Ammon's horn (tissue), 1 donor: Measurements from ENCODE around the gene PRR29.
"Not testable (repeated sequence)": the region's sequence is repeated elsewhere in the genome, so short reads cannot be mapped to it uniquely, and the experiment has no call there.

Experiments
- DNase-seq: peaks from one replicate; pipeline ENCODE4 v3.0.0-alpha.2; 2016; ENCODE audit warnings: low spot score

PRR29 gene

GRCh38 chr17:63997341-63998048 lies 656 bp upstream of the PRR29 start:
- no peak for DNase-seq

GRCh38 chr17:63998721-63999679 lies 849 bp downstream of the PRR29 start:
- DNase-seq: no peak

GRCh38 chr17:63999680-64000531 lies 1.8 kb downstream of the PRR29 start:
- no peak for DNase-seq

GRCh38 chr17:64001091-64001579 lies 3.0 kb downstream of the PRR29 start:
- DNase-seq: no peak

GRCh38 chr17:64001763-64002529 lies 3.8 kb downstream of the PRR29 start:
- DNase-seq: no peak

- no peak for DNase-seq
Measured at GRCh38 chr17:64002658-64003525, 4.7 kb downstream of the PRR29 start.

- no peak for DNase-seq
Measured at GRCh38 chr17:64003526-64004121, 5.5 kb downstream of the PRR29 start.

- no peak for DNase-seq
Measured at GRCh38 chr17:64004218-64004770, 6.1 kb downstream of the PRR29 start.

GRCh38 chr17:64004903-64005733 lies 7.0 kb downstream of the PRR29 start:
- no peak for DNase-seq

GRCh38 chr17:64005734-64006167 lies 7.6 kb downstream of the PRR29 start:
- no peak for DNase-seq

GRCh38 chr17:64006361-64007088 lies 8.4 kb downstream of the PRR29 start:
- no peak for DNase-seq

- DNase-seq: not testable (repeated sequence)
Measured at GRCh38 chr17:64007089-64007837, 9.1 kb downstream of the PRR29 start.

- DNase-seq: no peak
Measured at GRCh38 chr17:64007838-64008282, 9.7 kb downstream of the PRR29 start.

GRCh38 chr17:64008346-64008745 lies 10.2 kb downstream of the PRR29 start:
- DNase-seq: no peak

- no peak for DNase-seq
Measured at GRCh38 chr17:64008830-64009229, 10.7 kb downstream of the PRR29 start.

- no peak for DNase-seq
Measured at GRCh38 chr17:64009571-64010402, 11.6 kb downstream of the PRR29 start.
